GM21515 (cell line): ENCODE data around the gene ARHGAP24.
A peak's percentile ranks its signal among the peaks of the same experiment; 100 is the strongest.
"Not testable (repeated sequence)": the region's sequence is repeated elsewhere in the genome, so short reads cannot be mapped to it uniquely, and the experiment has no call there.

Experiments
- ATAC-seq: cut with Tn5 transposase; IDR thresholded peaks from one replicate; pipeline ENCODE4 v1.9.1; 2021; ENCODE audit not compliant: unreplicated experiment

Gene ARHGAP24

DNA sequence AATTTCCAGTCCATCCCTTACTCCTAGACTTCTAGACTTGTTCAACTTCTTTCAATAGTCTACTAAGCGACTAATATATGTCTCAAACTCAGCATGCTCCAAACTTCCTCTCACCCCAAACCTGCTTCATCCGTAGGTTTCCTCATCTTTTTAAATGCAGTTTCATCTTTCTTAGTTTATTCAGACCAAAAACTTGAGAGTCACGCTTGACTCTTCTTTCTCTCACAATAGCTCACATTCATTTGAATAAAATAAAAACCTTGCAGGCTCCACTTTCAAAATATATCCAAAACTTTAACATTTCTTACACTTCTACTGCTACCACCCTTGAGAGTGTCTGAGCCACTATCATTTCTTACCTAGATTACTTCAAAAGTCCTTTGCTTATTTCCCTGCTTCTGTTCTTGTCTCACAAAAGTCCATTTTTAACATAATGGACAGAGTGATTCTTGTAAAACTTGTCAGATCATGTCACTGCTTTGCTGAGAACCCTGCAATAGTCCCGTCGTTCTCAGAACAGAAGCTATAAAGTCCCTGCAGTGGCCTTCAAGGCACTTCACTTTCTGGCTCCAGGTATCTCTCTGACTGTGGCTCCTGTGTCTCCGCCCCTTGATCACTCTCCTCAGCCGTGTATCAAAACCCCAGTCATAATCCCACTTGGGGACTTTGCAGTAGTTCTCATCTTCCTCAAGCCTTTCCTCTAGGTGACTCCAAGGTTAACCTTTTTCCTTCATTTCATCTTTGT is 167.6 kb downstream of the ARHGAP24 start:
- peak; percentile 66 for ATAC-seq

DNA sequence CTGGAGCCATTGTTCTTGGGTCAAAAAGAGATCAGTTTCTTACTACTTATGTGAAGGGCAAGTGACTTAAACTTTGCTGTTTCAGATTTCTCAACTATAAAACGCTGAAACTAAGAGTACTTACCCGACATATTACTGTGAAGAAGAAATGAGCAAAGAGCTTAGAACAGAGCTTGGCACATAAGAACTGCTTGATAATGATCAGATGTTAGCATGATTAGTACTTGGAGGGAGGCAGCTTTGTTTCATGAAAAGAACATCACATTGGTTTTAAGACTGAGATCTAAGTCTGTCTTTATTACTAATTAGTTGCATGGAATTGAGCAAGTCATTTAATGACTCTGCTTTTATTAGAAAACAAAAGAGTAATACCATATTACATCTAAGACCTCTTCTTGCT is 169.1 kb downstream of the ARHGAP24 start:
- ATAC-seq: no peak

DNA sequence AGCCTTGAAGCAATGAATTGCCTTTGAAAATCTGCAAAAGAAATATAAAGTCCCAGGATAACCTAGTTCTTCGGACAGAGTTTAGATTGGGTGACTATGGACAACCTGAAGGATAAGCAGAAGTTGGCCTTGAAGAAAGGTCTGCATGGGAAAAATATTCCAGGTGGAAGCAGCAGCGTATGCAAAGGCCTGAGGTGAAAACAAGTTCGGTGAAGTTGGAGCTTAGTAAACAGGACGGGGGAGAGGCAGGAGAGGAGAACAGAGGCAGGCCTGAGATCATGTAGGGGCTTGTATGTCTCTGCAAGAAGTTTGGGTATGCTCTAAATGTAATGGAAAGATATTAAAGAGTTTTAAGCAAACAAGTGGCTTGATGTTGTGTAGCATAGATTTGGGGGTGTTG is 176.0 kb downstream of the ARHGAP24 start:
- ATAC-seq: no peak

DNA sequence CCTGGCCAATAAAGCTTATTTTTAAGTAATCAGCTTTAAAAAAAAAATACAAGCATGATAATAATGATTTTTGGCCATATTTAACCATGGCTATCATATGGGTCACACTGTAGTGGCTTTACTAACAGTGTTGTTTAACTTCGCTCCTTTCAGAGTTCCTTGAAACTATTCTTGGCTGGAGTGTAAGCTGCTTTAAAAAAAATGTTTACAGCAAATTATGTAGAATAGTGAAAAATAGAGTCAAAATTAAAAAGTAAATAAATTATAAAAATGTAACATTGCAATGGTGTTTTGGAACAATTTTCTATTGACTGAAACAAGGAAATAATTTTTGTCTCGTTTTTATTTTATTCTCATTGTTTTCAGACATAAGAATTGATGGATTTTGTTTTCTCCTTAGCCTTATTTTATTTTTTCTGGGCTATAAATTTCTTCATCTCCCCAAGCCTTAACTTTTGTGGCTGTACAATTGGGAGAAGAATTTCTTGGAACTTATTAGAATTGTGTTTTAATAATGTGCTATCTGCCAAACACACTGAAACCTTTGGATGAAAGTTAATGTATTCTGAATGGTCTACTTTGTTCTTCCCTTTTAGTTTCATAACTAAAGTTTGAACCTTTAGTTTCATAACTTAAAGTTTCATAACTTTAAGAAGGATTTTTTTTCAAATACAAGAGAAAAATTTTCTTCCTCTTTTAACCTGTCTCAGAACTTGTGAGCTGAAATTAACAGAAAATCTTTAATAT is 182.0 kb downstream of the ARHGAP24 start:
- ATAC-seq: no peak

DNA sequence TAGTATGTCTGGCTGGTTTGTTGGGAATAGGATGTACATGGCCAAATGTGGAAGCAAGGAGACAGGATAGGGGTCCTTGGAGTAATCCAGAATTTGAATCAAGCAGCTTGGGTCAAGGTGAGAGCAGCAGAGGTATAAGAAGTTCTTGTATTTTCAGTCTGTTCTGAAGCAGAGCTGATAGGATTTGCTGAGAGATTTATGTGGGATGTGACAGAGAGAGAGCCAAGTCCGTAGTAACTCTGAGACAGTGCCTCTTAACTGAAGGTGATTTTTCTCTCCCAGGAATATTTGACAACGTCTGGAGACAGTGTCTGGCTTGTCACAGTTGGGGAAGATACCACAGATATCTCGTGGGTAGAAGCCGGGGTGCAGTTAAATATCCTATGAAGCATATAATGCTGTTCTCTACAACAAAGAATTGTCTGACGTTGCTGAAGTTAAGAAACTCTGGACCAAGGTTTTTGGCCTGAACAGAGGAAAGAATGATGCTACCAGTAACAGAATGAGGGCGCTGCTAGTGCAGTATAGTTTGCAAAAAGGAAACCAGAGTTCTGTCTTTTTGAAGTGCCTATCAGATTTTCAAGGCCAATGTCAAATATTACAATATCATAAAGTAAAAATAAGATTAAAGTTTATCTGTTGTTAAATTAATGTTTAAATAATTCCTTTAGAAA is 184.0 kb downstream of the ARHGAP24 start:
- ATAC-seq: no peak

DNA sequence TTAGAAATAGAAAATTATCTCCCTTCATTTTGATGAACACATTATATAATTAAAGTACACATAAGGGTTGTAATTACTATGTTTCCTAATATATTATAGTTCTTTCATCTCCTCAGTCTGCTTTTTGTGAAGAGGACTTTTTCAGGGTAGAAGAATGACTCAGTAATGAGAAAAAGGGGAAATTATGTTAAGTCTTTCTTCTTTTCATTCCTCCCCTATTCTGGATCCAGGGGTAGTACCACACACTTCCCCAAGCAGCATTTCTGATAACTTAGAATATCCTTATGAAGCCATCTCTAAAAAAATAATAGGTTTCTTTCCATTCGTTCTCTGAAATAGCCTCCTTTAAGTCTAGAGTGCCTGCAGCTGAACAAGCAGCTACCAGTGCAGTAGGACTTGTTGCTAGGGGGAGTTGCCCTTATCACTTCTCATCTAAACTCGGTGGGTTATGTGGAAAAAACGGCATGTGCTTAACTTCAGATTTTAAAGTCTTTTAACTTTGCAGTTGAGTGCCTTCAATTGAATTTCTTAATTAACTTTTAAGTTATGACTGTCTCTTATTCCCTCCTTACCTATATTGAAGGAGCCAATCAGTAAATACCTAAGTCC is 184.8 kb downstream of the ARHGAP24 start:
- ATAC-seq: no peak

DNA sequence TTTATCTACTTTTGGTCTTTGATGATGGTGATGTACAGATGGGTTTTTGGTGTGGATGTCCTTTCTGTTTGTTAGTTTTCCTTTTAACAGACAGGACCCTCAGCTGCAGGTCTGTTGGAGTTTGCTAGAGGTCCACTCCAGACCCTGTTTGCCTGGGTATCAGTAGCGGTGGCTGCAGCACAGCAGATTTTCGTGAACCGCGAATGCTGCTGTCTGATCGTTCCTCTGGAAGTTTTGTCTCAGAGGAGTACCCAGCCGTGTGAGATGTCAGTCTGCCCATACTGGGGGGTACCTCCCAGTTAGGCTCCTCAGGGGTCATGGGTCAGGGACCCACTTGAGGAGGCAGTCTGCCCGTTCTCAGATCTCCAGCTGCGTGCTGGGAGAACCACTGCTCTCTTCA is 191.7 kb downstream of the ARHGAP24 start:
- ATAC-seq: not testable (repeated sequence)

DNA sequence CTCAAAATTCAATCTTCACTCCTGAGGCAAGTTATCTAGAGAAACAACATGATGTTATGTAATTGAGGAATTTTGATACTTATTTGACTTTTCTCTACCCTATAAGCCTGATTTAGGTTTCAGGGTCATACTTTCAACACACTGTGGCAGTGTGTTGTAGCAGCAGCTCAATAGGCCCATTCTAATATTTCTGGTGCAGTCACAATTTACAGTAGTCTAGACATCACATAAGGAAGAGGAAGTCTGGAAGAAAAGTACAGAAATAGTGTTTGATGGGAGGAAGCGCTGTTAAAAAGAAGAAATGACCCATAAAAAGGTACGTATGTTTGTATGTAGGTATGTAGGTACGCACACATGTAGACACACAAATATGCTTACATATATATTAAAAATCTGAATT is 194.3 kb downstream of the ARHGAP24 start:
- ATAC-seq: no peak

DNA sequence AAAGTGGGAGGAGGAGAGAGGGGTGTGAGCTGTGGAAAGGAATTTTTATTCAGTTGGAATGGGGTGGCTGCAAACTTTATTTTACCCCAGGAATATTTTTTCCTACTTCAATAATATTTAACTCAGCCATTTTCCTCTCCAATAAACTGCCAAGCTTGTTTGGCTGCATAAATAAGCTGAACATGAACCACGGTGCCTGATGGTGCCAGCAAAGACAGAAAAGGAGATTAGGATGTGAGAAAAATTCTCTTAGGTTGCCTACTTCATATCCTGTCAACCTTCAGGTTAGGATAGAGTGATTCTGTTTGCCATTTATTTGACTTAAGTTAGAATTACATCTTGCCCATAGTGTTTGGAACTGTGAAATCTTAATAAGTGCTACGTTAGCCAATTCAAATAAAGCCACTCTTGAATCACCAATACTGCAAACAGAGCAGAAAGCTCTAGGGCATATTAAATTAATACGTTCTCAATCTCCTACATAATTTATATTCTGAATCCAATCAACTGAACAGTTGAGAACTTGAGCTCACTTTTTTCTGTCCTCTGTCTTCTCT is 195.1 kb downstream of the ARHGAP24 start:
- ATAC-seq: no peak

DNA sequence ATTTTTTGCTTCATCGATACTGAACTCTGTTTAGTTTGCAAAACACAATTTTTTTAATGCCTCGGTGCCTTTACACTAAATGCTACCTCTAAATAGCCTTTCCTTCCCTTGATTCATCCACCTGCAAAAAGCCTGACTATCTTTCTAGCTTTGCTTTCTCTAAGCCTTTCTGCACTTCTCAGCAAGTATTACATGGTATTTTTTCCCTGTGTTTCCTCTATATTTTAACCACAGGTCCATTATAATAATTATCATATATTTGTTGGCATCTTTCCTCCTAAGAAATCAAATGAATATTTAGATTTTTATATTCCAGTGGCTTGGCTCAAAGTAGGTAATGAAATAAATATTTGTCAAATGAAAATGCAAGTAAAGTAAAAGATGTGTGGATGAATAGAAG is 196.2 kb downstream of the ARHGAP24 start:
- ATAC-seq: no peak

DNA sequence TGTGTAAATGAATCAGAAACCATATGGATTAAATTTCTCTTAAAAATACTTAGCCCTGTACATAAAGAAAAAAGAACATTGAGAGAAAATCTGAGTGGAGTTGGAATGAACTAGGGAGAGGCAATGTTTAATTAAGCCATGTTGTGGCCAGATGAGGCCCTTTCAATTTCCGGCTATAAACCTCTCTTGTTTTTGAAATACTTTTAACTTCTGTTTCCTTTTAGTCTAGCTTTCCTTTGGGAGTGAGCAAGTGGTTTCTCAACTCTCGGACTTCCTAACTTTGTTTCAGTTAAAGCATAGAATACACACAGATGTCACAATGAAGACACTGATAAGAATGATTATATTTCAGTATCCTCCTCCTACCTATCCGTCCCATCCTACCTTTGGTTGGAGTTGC is 197.2 kb downstream of the ARHGAP24 start:
- ATAC-seq: no peak

DNA sequence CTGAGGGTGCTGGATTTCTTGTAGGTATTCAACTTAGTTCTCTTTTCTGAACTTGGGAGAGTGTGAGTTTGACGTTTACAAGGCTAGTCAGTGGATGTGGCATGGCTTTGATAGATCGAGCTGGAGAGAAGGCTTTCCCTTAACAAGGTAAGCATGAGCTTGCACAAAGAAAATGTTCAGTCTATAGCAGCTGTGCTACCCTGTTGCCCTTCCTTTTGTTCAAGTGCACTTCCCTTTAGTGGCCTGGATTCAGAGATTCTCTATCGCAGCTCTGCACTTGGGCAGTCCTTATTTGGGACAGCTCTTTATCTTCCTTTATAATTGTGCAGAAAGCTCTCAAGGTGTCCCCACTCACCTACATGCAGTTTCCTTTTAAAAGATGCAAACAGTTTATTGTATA is 198.0 kb downstream of the ARHGAP24 start:
- no peak for ATAC-seq

DNA sequence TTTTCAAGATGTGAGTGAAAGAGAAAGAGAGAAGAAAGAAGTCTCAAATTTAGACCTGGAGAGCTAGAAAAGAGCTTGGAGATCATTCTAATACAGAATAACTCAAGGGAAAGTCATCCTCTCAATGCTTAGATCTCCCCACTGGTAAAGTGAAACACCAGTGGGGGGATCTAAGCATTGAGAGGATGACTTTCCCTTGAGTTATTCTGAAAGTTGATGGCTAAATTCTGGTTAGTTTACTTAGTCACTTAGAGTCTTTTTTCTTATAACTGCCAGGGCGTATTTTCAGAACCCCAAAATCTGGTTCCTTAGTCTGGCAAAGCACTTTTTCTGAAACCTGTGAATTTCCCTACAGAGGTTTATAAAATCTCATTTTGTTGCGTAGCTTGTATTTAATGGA is 198.6 kb downstream of the ARHGAP24 start:
- no peak for ATAC-seq

DNA sequence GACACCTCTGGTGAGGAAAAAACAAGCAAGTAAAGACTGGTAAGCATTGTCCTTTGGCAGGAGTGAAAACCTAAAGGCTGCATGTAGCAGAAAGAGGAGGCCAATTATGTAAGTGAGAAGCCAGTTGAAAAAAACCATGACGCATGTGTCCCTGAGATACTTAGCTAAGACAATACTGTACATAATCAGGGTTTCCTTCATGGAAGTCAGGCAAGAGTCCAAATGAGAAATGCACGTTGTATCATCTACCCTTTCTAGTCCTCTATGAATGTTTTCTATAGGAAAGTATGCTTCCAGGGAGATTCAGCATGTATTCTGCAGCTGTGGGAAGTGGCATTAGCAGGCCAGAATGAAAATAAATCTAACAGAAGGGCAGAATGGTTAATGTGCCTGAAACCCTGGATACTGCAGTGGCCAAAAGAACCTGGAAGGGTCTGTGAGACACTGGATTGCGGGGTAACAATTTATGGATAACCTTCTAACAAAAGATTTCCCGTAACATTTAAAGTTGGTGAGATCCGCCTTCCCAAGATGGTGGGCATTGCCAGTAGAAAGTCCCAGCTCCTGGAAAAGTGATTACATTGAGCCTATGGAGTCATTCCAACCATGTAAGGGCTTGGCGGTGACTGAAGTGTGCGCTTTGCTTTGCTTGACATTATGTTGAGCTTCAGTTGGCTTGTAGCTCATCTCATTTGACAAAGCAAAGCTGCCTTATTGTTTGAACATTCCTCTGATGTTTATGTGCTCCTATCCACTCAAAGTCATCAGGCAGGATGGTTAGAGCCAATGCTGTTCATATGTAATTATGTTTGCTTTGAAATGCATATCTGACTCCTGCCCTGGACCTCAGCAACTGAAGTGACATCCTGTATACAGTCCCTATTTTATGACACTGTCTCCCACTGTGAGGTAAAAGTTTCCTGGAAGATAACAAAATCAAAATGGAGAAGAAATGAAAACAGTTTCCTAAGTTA is 200.4 kb downstream of the ARHGAP24 start:
- ATAC-seq: no peak

DNA sequence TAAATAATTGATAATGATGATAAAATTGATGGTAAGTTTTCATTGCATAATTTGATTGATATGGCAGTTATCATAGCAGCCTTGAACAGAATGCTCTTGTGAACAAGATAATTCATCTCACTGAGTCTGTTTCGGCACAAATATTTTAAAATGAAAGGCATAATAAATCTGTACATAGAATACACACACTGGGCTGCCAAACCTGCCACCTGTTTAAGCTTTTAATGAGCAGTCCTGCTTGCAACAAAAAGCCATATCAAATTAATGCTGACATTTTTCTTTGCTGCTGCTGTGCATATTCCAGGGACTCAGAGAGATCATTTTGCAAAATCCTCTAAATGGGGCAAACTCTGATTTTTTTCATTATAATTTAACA is 201.1 kb downstream of the ARHGAP24 start:
- no peak for ATAC-seq

DNA sequence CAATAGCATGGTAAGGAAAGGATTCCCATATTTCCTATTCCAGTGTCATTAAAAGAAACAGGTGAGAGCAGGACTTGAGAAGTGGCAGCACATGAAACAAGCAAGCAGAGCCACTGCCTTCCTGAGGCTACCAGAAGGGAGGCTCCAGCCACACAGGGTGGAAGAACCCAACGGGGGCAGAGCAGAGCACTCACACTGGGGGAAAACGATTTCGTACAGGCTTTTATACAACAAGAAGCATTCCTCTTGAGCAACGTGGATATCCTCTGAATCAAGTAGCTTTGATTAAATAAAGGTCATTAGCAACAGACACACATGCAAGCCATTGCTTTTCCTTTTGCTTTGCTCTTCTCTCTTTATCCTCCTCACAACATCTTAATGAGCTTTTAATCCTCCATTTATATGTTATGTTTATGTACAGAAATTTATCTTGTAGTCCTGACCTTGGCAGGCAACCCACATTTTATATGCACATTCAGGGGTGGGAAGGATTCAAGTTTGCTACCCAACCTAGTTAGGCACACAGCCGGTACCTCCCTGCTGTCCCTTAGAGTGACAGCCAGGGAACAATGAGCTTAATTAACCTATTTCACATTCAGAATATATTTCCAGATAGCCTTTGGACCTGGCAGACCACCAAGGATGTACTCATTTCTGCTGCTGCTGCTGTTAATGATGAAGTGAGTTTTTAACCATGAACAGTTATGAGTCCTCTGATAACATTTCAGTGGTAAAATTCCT is 202.1 kb downstream of the ARHGAP24 start:
- ATAC-seq: no peak

DNA sequence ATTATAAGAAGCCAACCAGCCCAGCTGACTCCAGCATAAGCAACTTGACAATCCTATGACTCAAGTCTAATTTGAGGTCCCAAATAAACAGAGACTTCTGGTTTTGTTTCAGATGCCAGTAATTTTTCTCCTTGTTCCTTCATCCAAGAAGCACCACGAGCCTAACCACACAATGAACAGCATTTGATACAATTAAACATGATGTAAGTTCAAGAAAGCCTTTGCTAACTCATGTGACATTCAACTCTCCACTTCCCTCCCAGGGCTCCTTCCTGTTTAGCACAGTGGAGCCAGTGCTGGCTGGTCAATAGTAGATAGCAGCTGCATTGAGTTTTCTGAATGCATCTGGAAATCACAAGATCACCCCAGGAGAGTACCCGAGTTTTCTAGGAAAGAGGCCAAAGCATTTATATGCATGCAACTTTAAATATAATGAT is 206.3 kb downstream of the ARHGAP24 start:
- no peak for ATAC-seq

DNA sequence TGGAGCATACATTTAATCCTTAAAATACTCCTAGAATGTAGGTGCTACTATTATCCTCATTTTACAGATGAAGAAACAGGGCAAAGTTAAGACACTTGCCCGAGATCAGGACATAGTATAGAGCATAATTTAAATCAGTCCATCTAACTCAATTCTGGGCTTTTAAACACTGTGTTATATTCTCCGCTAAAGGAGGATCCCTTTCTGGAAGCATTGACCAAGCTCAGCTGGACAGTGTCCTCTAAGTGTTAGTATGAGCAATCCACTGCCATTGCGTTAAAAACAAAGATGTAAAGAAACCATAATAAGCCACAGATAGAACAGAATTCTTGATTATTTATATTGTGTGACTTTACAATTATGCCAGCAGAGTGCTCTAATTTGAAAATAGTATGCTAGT is 207.0 kb downstream of the ARHGAP24 start:
- ATAC-seq: no peak

DNA sequence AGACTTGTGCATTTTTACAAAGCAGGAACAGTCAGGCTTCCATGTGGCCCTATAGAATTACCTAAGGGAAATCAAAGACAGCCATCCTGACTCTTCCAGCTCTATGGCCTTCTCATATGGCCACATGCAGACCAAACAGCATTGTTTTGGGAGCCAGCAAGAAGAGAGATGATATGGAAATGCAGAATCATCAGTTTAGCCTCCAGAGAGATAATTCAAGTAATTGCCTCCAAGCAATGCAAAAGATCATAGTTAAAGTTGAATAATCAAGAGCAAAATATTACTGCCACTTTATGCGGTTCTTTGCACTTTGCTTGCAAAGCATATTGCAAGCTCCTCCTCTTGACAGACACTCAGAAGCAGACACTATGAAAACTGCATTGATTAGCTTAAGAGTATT is 207.4 kb downstream of the ARHGAP24 start:
- no peak for ATAC-seq
